HG02759 (cell line): ENCODE data around the gene PTEN.
"Not testable (repeated sequence)": the region's sequence is repeated elsewhere in the genome, so short reads cannot be mapped to it uniquely, and the experiment has no call there.

ENCODE experiments used
- ATAC-seq: cut with Tn5 transposase; IDR thresholded peaks from one replicate; pipeline ENCODE4 v1.9.1; 2021; ENCODE audit warnings: mild to moderate bottlenecking, moderate library complexity; ENCODE audit not compliant: unreplicated experiment

The PTEN gene

DNA sequence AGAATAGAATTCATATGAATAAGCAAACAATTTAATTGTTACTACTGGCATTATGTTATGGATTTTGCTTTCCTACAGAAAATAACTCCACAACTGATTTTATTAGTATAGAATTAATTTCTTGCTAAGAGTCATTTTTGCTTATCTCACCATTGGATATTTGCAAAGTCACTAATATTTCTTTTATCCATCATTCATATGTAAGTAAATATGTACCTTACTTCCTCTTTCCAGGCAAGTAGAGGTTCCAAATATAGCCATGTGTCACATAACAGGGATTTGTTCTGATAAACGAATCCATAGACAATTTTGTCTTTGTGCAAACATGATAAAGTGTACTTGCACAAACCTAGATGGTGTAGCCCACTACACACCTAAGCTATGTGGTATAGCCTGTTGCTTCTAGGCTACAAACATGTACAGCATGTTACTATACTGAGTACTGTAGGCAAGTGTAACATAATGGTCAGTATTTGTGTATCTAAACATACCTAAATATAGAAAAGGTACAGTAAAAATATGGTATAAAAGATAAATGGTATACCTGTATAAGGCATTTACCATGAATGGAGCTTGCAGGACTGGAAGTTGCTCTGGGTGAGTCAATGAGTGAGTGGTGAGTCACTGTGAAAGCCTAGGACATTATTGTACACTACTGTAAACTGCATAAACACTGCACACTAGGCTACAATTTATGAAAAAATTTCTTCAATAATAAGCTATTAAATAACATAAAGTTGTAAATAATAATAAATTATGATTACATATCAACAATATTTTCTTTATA, 18.4 kb upstream of the PTEN start:
- ATAC-seq, result no peak

DNA sequence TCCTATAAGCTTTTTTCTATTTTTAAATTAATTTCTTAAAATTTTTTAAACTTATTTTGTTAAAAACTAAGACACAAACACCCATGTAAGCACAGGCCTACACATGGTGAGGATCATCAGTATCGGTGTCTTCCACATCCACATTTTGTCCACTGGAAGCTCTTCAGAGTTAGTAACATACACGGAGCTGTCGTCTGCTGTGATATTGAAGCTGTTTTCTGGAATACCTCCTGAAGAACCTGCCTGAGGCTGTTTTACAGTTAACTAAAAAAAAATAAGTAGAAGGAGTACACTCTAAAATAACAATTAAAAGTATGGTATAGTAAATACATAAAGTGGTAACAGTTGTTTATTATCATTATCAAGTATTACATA, 17.8 kb upstream of the PTEN start:
- no peak for ATAC-seq

DNA sequence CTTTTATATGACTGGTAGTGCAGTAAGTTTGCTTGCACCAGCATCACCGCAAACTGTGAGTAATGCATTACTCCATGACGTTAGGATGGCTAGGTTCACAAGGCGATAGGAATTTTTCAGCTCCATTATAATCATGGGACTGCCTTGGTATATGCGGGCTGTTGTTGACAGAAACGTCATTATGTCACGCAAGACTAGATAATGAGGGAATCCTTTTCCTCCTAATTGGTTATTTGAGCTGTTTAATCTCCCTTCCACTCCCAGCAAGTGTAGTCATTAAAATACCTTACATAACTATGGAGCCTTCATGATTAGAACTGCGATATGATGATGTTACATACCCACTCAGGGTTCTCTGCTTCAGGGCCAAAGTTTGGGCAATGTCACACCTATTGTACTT, 17.4 kb upstream of the PTEN start:
- no peak for ATAC-seq

DNA sequence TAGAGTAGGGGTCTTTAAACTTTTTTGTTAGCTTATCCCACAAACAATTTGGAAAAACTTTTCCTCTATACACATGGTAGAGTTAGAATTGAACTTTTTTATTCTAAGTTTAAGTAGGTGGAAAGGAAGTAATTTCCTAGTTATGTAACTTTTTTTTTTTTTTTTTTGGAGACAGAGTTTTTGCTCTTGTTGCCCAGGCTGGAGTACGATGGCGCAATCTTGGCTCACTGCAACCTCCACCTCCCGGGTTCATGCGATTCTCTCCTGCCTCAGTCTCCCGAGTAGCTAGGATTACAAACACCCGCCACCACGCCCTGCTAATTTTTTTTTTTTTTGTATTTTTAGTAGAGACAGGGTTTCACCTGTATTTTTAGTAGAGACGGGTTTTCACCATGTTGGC, 16.7 kb upstream of the PTEN start:
- not testable (repeated sequence) for ATAC-seq

DNA sequence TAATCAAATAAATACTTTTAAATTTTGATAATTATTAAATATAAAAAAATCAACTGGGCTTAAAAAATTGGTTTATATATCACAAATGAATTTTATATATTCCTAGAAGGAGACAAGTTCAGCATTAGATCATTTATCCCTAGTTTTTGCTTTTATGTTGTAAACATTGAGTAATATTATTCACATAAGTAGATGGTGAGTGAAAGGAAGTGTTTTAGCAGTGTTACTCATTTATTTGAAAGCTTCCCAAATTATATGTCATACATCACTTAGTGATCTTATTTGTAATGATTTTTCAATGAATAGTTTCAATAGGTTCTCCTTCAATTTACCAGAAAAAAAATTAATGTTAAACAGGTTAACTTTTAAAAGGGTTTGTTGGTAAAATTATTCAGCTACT, 15.9 kb upstream of the PTEN start:
- no peak for ATAC-seq

DNA sequence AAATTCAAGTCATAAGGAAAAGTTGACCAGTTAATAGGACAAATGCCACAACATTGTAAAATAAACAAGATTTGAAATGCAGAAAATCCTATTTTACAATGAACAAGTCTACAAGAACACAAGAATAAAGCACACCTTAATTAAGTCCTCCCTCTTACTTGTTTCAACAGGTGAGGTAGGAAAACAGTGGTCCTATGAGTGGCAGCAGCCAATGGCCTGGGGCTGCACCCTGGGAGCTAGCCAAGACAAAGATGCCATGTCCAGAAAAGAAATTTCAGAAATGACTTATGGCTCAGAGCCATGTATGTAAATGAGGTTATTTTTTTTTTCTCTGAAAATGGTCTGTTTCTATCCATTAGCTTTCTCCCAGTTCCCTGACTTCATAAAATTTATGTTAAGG, 14.4 kb upstream of the PTEN start:
- ATAC-seq, result no peak

DNA sequence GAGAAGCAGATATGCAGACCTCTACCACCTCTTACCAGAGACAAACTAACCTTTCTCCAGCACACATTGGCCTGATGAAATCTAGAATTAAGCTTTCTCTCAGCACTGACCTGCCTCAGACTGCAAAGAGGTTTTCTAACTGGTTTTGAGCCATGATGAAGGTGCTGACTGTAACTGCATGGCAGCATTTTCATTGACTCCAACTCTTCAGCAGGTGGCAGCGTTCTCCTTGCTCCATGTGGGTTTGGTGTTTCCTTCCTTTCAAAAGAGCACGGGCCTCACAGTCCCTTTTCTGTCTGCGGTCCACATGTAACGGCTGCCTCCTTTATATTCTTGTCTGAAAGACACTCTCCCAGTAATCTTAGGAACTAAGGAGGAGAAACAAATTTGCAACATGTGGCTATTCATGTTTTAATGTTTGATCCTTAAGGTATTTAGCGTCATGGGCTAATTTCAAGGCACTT, 12.7 kb upstream of the PTEN start:
- ATAC-seq, result peak; percentile 63

DNA sequence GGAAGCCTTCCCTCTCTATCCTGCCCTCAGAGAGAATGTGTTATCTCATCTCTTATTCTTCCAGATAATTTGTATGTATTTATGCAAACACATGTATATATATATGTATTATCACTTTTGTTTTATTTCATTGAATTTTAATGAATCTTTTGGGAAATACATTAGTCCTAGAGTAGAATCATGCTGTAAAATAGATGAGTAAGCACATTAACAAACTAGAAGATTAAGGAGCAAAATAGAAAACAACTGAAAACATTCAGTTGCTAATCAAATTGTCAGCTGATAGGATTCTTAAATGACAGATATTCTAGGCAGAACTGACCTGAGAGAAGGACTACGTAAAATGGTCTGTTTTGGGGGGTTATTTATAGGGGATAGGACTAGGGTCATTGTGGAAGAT, 11.3 kb upstream of the PTEN start:
- no peak for ATAC-seq

DNA sequence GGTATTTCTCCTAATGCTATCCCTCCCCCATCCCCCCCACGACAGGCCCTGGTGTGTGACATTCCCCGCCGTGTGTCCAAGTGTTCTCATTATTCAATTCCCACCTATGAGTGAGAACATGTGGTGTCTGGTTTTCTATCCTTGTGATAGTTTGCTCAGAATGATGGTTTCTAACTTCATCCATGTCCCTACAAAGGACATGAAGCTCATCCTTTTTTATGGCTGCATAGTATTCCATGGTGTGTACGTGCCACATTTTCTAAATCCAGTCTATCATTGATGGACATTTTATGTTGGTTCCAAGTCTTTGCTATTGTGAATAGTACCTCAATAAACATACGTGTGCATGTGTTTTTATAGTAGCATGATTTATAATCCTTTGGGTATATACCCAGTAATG, 8.2 kb upstream of the PTEN start:
- not testable (repeated sequence) for ATAC-seq

DNA sequence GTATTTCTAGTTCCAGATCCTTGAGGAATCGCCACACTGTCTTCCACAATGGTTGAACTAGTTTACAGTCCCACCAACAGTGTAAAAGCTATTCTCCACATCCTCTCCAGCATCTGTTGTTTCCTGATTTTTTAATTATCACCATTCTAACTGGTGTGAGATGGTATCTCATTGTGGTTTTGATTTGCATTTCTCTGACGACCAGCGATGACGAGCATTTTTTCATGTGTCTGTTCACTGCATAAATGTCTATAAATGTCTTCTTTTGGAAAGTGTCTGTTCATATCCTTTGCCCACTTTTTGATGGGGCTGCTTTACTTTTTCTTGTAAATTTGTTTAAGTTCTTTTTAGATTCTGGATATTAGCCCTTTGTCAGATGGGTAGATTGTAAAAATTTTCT, 7.8 kb upstream of the PTEN start:
- ATAC-seq, result not testable (repeated sequence)

DNA sequence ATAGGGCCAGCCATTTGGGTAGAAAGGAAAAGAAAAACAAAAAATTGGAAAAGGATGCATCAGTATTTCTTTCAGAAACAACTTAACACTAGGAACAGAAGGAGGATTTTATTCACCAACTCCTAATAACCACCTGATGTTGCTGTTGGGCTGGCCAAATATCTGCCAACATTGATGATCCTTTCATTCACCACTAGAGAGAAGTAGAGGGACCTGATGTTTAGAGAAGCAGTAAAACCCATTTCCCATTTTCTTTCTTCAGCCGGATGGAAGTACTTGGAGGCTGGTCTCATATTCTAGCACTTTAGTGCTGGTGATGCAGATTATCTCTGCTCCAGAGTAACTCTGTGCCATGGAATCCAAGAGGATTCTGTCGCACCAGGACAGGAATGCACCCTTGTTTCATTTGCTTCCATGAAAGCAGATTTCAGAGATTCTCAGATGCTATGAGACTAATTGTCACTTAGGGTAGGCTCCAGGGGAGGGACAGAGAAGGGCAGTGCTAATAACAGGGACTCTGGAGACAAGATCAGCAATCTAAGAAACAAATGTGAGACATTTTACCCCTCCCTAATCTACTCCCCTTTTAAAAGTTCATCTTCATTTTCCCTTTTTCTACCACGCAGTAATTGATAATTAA, 3.1 kb upstream of the PTEN start:
- ATAC-seq, result no peak

DNA sequence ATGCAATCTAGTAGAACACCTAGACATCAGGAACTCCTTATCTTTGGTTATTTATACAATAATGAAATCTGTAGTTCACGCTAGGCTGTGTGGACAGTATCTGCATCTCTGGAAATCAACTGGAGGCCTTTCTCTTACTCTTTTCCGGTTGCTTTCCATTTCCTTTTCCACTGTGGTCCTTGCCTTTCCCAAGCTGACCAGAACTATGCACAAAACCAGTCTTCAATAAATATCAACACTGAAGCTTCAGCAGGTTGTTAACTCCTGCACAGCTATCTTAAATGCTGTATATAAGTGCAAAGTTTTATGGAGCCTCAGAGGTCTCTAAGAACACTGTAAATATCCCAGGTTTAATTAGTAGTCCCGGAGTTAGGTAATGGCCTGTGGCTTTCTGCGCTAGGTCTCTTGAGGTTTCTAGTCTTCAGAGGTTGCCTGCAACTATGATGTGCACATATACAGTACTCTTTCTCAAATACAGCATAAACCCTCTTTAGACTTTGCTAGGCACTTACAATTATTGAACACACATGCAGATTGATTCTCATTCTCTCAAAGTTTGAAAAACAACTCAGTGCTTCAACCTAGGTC, 2.5 kb upstream of the PTEN start:
- ATAC-seq, result no peak

DNA sequence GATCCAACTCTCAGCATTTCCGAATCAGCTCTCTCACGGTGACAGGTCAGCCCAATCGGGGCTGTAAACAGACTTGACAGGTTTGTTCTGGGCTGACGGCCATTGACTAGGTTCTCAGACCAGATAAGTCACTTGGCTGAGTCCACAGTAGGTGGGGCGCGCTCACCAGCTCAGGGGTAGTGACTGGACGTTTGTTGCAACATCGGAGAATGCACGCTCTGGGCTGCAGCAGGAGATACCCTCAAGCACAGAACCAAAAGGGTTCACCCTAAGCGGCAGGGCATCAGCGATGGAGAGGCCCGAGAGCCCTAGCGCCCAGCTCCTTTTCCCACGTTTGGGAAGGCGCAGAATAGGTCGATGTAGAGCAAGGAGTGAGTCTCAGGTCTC, 1.9 kb upstream of the PTEN start:
- peak; percentile 11 for ATAC-seq

DNA sequence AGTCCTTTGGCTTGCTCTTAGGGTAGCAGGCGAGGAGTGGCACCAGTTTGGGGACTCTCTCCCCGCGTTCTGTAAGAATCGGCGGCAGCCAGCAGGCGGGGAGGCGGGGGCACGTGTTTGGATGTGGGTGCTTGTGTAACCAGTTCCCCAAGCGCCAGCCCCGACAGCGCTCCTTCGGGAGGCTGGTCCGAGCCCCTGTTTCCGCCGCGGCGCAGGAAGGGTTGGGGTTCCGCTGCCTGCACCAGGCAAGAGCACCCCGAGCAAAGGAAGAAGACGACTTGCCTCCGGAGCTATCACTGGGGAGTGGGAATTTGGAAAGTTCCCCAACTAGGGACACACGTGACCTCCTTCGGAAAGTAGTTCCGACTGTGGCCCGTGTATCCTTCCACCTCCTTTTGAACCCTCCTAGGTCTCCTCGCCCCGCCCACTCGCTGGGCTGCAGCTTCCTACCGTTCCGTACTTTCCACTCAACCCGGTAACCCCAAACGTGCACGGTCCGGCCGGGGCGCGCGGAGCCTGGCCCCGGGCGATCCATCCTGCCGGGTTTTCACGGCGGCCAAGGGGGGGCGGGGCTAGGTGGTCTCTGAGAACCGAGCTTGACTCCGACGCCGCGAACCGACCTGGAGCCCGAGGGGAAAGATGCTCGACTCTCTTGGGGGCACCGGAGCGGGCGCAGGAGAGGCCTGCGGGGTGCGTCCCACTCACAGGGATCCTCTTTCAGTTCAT, 1.3 kb upstream of the PTEN start:
- peak; percentile 59 for ATAC-seq

DNA sequence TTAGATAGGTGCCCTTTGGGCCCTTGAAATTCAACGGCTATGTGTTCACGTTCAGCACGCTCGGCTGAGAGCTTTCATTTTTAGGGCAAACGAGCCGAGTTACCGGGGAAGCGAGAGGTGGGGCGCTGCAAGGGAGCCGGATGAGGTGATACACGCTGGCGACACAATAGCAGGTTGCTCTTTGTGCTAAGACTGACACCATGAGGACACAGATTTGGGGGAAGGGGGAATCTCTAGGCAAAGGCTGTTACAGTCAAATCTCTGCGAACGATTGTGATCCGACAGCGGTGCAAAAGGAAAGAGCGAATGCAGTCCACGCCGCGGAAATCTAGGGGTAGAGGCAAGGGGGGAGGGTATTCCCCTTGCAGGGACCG, 759 bp upstream of the PTEN start:
- ATAC-seq, result peak; percentile 7

DNA sequence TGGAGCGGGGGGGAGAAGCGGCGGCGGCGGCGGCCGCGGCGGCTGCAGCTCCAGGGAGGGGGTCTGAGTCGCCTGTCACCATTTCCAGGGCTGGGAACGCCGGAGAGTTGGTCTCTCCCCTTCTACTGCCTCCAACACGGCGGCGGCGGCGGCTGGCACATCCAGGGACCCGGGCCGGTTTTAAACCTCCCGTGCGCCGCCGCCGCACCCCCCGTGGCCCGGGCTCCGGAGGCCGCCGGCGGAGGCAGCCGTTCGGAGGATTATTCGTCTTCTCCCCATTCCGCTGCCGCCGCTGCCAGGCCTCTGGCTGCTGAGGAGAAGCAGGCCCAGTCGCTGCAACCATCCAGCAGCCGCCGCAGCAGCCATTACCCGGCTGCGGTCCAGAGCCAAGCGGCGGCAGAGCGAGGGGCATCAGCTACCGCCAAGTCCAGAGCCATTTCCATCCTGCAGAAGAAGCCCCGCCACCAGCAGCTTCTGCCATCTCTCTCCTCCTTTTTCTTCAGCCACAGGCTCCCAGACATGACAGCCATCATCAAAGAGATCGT, 598 bp downstream of the PTEN start:
- not testable (repeated sequence) for ATAC-seq

DNA sequence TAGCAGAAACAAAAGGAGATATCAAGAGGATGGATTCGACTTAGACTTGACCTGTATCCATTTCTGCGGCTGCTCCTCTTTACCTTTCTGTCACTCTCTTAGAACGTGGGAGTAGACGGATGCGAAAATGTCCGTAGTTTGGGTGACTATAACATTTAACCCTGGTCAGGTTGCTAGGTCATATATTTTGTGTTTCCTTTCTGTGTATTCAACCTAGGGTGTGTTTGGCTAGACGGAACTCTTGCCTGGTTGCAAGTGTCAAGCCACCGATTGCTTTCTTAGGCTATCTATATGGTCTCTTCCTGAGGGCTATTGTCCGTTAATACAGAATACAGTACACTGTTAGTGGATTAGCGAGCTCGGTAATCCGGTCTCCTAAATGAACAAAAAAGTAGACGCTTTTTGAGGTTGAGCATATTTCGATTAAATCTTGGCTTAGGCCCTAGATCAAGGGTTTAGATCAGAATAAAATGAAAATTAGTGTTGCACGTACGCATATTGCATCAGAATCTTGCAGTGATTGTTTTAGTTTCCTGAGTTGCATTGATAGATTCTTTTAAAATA, 1.2 kb downstream of the PTEN start:
- no peak for ATAC-seq

DNA sequence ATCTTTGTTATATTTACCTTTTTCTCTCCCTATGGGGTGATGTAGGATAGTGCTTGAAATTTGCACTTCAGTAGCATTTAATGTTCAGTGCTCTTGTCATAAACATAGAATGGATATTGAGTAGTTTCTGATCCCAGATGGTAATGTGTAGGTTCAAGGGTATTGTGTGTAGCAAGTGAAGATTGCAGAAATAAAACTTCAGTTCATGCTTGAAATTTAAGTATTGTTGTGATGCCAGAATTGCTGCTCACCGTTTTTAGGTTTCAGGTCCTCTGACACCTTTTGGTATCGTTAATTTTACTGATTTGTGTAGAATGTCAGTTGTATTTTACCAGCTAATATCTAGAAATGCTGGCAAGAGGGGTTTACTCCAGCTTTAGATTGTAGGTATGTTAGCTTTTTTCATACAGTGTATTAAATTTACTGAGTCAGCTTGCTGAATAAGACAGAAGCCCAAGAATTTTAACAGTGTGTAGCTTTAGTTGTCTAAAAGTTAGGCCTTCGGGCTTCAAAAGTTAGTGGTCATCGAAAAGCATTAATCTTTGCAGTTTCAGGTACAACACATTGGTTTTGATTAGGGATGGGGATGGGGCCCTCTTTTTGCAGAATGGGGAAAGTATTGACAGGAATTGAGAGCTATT, 1.9 kb downstream of the PTEN start:
- no peak for ATAC-seq

DNA sequence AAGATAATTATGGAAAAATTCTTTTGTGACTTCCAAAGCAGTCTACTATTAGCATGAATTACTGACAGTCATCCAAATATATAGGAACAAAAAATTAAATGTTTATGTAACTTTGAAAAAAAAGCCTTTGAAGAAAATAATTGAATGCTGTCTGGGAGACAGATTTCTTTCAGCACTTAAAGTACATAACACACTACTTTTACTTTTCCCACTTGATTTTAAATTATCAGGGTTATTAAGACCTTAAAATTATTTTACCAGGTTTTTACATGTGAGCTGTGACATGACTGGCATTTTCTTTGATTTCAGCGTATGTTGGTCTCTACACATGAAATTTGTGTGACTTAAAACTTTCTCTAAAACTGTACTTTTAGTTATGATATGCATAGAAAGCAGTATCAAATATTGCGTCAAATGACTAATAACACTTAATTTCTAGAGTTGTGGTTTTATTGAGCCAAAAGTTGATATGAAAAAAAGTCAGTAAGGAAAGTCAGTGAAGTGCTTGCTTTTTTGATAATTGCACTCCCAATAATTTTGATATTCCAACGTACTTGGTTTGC, 3.1 kb downstream of the PTEN start:
- no peak for ATAC-seq

DNA sequence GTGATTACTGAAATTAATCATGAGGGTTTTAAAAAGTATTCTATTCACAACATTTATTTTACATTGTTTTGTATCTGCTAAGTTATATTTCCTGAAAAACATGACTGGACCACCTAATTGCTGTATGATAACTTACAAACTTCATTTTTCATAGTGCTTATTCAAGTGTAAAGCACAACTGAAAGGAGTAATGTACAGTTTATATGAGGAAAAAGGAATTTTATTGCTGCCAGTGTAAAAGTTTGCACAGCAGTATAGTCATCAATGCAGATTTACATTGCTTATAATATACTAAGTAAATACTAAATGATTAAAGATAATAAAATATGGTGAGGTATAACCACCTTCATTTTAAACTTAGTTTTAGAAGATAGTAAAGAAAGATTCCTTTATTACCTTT, 4.0 kb downstream of the PTEN start:
- ATAC-seq, result no peak
